Thyroid gland (tissue), 4 donors: Measurements from ENCODE around the gene LPCAT2. TPM values are rescaled to one million over a fixed set of nuclear protein-coding genes. Genes with fewer than 3 reads are reported as not detected.
"Not testable (repeated sequence)": the region's sequence is repeated elsewhere in the genome, so short reads cannot be mapped to it uniquely, and the experiment has no call there.

Source experiments
- DNase-seq, 2 donors: peaks; one replicate each; pipeline ENCODE4 v3.0.0-alpha.2; 2019
- H3K27ac ChIP-seq, 3 donors: fragments of 200-600 bp; sonication (generic); 1 replicate in 2 of 3; 2 replicates in 1 of 3; pipeline ENCODE4 v1.5.1; 2016 to 2019; ENCODE audit warnings: mild to moderate bottlenecking in 1 of 3, moderate library complexity in 1 of 3
- H3K27me3 ChIP-seq: fragments of 200-600 bp; sonication (generic); one replicate; pipeline ENCODE4 v1.5.1; 2019
- H3K36me3 ChIP-seq, 2 donors: fragments of 200-600 bp; sonication (generic); one replicate each; pipeline ENCODE4 v1.5.1; 2016 to 2019
- H3K4me1 ChIP-seq, 2 donors: fragments of 200-600 bp; sonication (generic); one replicate each; pipeline ENCODE4 v1.5.1; 2017 to 2019
- H3K4me3 ChIP-seq, 3 donors: fragments of 200-600 bp; sonication (generic); replicated peaks in 1 of 3; 1 replicate in 2 of 3; 2 replicates in 1 of 3; pipeline ENCODE4 v1.5.1; 2016; ENCODE audit warnings: mild to moderate bottlenecking in 1 of 3
- H3K9me3 ChIP-seq: fragments of 200-600 bp; sonication (generic); one replicate; pipeline ENCODE4 v1.5.1; 2017
- CTCF ChIP-seq, 6 experiments: fragments of 200-600 bp in 3 of 6; fragments of 450-650 bp in 3 of 6; sonication (generic) in 3 of 6; IDR thresholded peaks; one replicate each; pipeline ENCODE4 v1.5.1; 2016 to 2019; ENCODE audit warnings: antibody characterized with exemption in 6 of 6, mild to moderate bottlenecking in 2 of 6, inconsistent platforms in 1 of 6, moderate library complexity in 1 of 6
- POLR2A ChIP-seq, 2 donors: fragments of 450-650 bp; IDR thresholded peaks; one replicate each; pipeline ENCODE4 v1.6.1; 2017; ENCODE audit warnings: antibody characterized with exemption in 2 of 2, mild to moderate bottlenecking in 2 of 2, moderate library complexity in 1 of 2
- WGBS, 2 donors: methylation state at CpG; one replicate each; pipeline ENCODE4 v1.1.5; 2017; 5-methylcytosine and 5-hydroxymethylcytosine counted together
- intact Hi-C: fragments of 100-400 bp; cut with DNase I; formaldehyde crosslinking; loops from one replicate; pipeline ENCODE4 v1.15.1; 2023
- total RNA-seq, 4 donors: library from RNA; depleted of rRNA; stranded (reverse); fragments of >200 nt; gene quantifications; one replicate each; pipeline ENCODE4 v1.2.3, GENCODE V29; 2016

The LPCAT2 gene
- total RNA-seq, 4 donors from 2014 or later: 115 to 274 (median 214) TPM

- H3K27me3 ChIP-seq: no peaks in the 10 kb centered on the region
- intact Hi-C loops: no loop called here
- no peak overlapping the region for H3K27ac ChIP-seq
- no peak overlapping the region for H3K4me3 ChIP-seq
- no peaks in the 10 kb centered on the region for H3K36me3 ChIP-seq
- no peaks in the 10 kb centered on the region for H3K9me3 ChIP-seq
- DNase-seq: no peak
- H3K4me1 ChIP-seq: no peaks in the 10 kb centered on the region
- no peak for TF ChIP-seq CTCF (IDR thresholded peaks at IDR 0.05)
- no peak for TF ChIP-seq POLR2A (IDR thresholded peaks at IDR 0.05)
Observed at GRCh38 chr16:55592306-55592705, 83.4 kb downstream of the LPCAT2 start.

- 84 to 89% methylated on average over 4 of the region's 4 CpGs for WGBS, 2 donors
Observed at GRCh38 chr16:55597928-55598327, 89.1 kb downstream of the LPCAT2 start.

GRCh38 chr16:55605754-55606336 lies 97.0 kb downstream of the LPCAT2 start:
- TF ChIP-seq CTCF (IDR thresholded peaks at IDR 0.05): no peak
- no peak for TF ChIP-seq POLR2A (IDR thresholded peaks at IDR 0.05)
- no peaks in the 10 kb centered on the region for H3K4me1 ChIP-seq
- no peaks in the 10 kb centered on the region for H3K36me3 ChIP-seq
- no peaks in the 10 kb centered on the region for H3K9me3 ChIP-seq
- intact Hi-C loops: no loop called here
- H3K27me3 ChIP-seq: no peaks in the 10 kb centered on the region
- H3K4me3 ChIP-seq: no peak overlapping the region
- no peak overlapping the region for H3K27ac ChIP-seq
- 63 to 70% methylated on average over 4 of the region's 4 CpGs for WGBS, 2 donors
- no peak for DNase-seq

More at GRCh38 chr16:55597928-55598327, 89.1 kb downstream of the LPCAT2 start:
- no peaks in the 10 kb centered on the region for H3K4me1 ChIP-seq
- TF ChIP-seq POLR2A (IDR thresholded peaks at IDR 0.05): no peak
- no peak for TF ChIP-seq CTCF (IDR thresholded peaks at IDR 0.05)
- intact Hi-C loops: no loop called here
- no peaks in the 10 kb centered on the region for H3K36me3 ChIP-seq
- no peaks in the 10 kb centered on the region for H3K27me3 ChIP-seq
- H3K27ac ChIP-seq: no peak overlapping the region
- DNase-seq: no peak
- no peak overlapping the region for H3K4me3 ChIP-seq
- no peaks in the 10 kb centered on the region for H3K9me3 ChIP-seq

GRCh38 chr16:55613613-55614335 lies 104.9 kb downstream of the LPCAT2 start:
- Histone ChIP-seq H3K9me3 (no peaks in the 10 kb centered on the region), H3K27me3 (no peaks in the 10 kb centered on the region), H3K36me3 (no peaks in the 10 kb centered on the region), H3K27ac (no peak overlapping the region), H3K4me1 (no peaks in the 10 kb centered on the region), H3K4me3 (no peak overlapping the region)
- intact Hi-C loops: no loop called here
- WGBS, 2 donors: 73 to 79% methylated on average over 6 of the region's 6 CpGs
- no peak for DNase-seq
- TF ChIP-seq POLR2A (IDR thresholded peaks at IDR 0.05) (no peak), CTCF (IDR thresholded peaks at IDR 0.05) (no peak)

- no peak overlapping the region for H3K27ac ChIP-seq
- intact Hi-C loops: no loop called here
- no peaks in the 10 kb centered on the region for H3K9me3 ChIP-seq
- H3K36me3 ChIP-seq: no peaks in the 10 kb centered on the region
- TF ChIP-seq POLR2A (IDR thresholded peaks at IDR 0.05) (no peak), CTCF (IDR thresholded peaks at IDR 0.05) (no peak)
- WGBS, 2 donors: 85 to 89% methylated on average over 3 of the region's 3 CpGs
- no peak for DNase-seq
- no peaks in the 10 kb centered on the region for H3K27me3 ChIP-seq
- no peak overlapping the region for H3K4me3 ChIP-seq
- no peaks in the 10 kb centered on the region for H3K4me1 ChIP-seq
Observed at GRCh38 chr16:55615071-55615470, 106.2 kb downstream of the LPCAT2 start.

- H3K27me3 ChIP-seq, H3K36me3 ChIP-seq, H3K27ac ChIP-seq, DNase-seq, H3K4me3 ChIP-seq, H3K9me3 ChIP-seq, H3K4me1 ChIP-seq, intact Hi-C loops: not testable (repeated sequence)
- 90 to 100% methylated on average over 3 to 11 of the region's 11 CpGs for WGBS, 2 donors
Observed at GRCh38 chr16:55615670-55616069, 106.8 kb downstream of the LPCAT2 start.
